ENCODE data around the gene LDLRAD2. TPM values are rescaled to one million over a fixed set of nuclear protein-coding genes. Genes with fewer than 3 reads are reported as not detected.

The LDLRAD2 gene
- total RNA-seq, 1 experiment from 2014 or later: not detected

- BruUV-seq (replicated peaks): no TSS peak
- Histone ChIP-seq H3K27me3 (ENCODE audit: insufficient read depth, low read length) (no peaks in the 10 kb centered on the region), H3K4me3 (replicated peaks in 1 of 2; ENCODE audit: low read depth in 1 of 2, low read length in 2 of 2) (no peak overlapping the region), H3K4me1 (ENCODE audit: control insufficient read depth in 1 of 2, insufficient read depth in 2 of 2, low read length in 2 of 2) (peaks cover 11 to 23% of the 10 kb centered on the region in 2 experiments; a peak in 3 of 4 replicates), H3K36me3 (ENCODE audit: control insufficient read depth in 1 of 2, insufficient read depth in 2 of 2, low read length in 2 of 2) (no peaks in the 10 kb centered on the region), H3K9me3 (ENCODE audit: control insufficient read depth in 1 of 2, insufficient read depth in 1 of 2, low read depth in 1 of 2, low read length in 2 of 2) (no peaks in the 10 kb centered on the region), H3K79me2 (ENCODE audit: insufficient read depth, low read length) (no peaks in the 10 kb centered on the region), H3K9ac (ENCODE audit: low read length) (no peak overlapping the region), H3K4me2 (ENCODE audit: low read length) (peak overlapping the region; percentile 41), H4K20me1 (ENCODE audit: insufficient read depth) (no peaks in the 10 kb centered on the region), H2AFZ (ENCODE audit: low read depth, low read length, poor library complexity, severe bottlenecking) (peak overlapping the region; percentile 37), H3K27ac (ENCODE audit: low read depth, low read length) (no peak overlapping the region), H3K9me2 (ENCODE audit: insufficient read depth) (no peaks in the 10 kb centered on the region)
- ATAC-seq (peak; percentile 62), DNase-seq (ENCODE audit: low read depth, low spot score) (peak; percentile 18)
- intact Hi-C loops (cut with micrococcal nuclease): no loop called here
- ChIA-PET RAD21 (ENCODE audit: low non-redundant PET in 1 of 2, low total read pairs in 2 of 2, uncharacterized antibody in 2 of 2, unreplicated experiment in 2 of 2) (no interaction called here), CTCF (no interaction called here), POLR2A (no interaction called here)
- TF ChIP-seq, protein P1, sequence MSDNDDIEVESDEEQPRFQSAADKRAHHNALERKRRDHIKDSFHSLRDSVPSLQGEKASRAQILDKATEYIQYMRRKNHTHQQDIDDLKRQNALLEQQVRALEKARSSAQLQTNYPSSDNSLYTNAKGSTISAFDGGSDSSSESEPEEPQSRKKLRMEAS (IDR thresholded peaks at IDR 0.05): no peak
- no peak for TF ChIP-seq POLR2AphosphoS5 (IDR thresholded peaks at IDR 0.05; ENCODE audit: low read depth, low read length)
- no peak for TF ChIP-seq ZFX (IDR thresholded peaks at IDR 0.05)
- no peak for TF ChIP-seq EGR1 (IDR thresholded peaks at IDR 0.05; ENCODE audit: low read depth)
- TF ChIP-seq ELF1 (IDR thresholded peaks at IDR 0.05; ENCODE audit: borderline replicate concordance, low read depth): no peak
- TF ChIP-seq EZH2 (IDR thresholded peaks at IDR 0.05): no peak
- no peak for TF ChIP-seq ATF3 (IDR thresholded peaks at IDR 0.05)
- TF ChIP-seq, protein P2, sequence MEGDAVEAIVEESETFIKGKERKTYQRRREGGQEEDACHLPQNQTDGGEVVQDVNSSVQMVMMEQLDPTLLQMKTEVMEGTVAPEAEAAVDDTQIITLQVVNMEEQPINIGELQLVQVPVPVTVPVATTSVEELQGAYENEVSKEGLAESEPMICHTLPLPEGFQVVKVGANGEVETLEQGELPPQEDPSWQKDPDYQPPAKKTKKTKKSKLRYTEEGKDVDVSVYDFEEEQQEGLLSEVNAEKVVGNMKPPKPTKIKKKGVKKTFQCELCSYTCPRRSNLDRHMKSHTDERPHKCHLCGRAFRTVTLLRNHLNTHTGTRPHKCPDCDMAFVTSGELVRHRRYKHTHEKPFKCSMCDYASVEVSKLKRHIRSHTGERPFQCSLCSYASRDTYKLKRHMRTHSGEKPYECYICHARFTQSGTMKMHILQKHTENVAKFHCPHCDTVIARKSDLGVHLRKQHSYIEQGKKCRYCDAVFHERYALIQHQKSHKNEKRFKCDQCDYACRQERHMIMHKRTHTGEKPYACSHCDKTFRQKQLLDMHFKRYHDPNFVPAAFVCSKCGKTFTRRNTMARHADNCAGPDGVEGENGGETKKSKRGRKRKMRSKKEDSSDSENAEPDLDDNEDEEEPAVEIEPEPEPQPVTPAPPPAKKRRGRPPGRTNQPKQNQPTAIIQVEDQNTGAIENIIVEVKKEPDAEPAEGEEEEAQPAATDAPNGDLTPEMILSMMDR (IDR thresholded peaks at IDR 0.05 in 2 of 3, conservative IDR thresholded peaks at IDR 0.05 in 1 of 3; ENCODE audit: borderline replicate concordance in 1 of 3, insufficient read depth in 1 of 3, low read depth in 2 of 3, low read length in 2 of 3): no peak
- no peak for TF ChIP-seq YY1 (IDR thresholded peaks at IDR 0.05; ENCODE audit: extremely low read depth, insufficient replicate concordance, low read depth, low read length)
Measured at GRCh38 chr1:21816602-21817302, 4.7 kb downstream of the LDLRAD2 start.

Measured in HCT116 (cell line).